Brain microvascular endothelial cell (primary cell): Measurements from ENCODE around the gene LTB.

Experiments
- DNase-seq: peaks from one replicate; pipeline ENCODE4 v3.0.0-alpha.2; 2020
- H3K27ac ChIP-seq: fragments of 250-450 bp; sonication (Bioruptor Pico); 2 replicates; pipeline ENCODE4 v1.5.1; 2020; ENCODE audit warnings: mild to moderate bottlenecking, moderate library complexity
- H3K27me3 ChIP-seq: fragments of 250-450 bp; sonication (Bioruptor Pico); replicated peaks from 2 replicates; pipeline ENCODE4 v1.5.1; 2020; ENCODE audit warnings: mild to moderate bottlenecking
- H3K36me3 ChIP-seq: fragments of 250-450 bp; sonication (Bioruptor Pico); replicated peaks from 2 replicates; pipeline ENCODE4 v1.5.1; 2020; ENCODE audit warnings: mild to moderate bottlenecking
- H3K4me3 ChIP-seq: 2 replicates; pipeline ENCODE4 v1.5.1; 2011; ENCODE audit warnings: low read depth, mild to moderate bottlenecking, control low read depth, low read length, moderate library complexity
- in situ Hi-C: cut with HindIII; loops from 2 replicates; pipeline ENCODE4 v1.10.0; 2017; ENCODE audit warnings: low sequenced_read_pairs, low pct_ligation_motif_present
- TF ChIP-seq, protein P1 (sequence below): IDR thresholded peaks from 2 replicates; pipeline ENCODE4 v1.5.1; 2011; ENCODE audit warnings: low read depth, mild to moderate bottlenecking, moderate library complexity, low read length, control low read depth, inconsistent platforms; ENCODE audit errors: missing control alignments

Gene LTB

DNA sequence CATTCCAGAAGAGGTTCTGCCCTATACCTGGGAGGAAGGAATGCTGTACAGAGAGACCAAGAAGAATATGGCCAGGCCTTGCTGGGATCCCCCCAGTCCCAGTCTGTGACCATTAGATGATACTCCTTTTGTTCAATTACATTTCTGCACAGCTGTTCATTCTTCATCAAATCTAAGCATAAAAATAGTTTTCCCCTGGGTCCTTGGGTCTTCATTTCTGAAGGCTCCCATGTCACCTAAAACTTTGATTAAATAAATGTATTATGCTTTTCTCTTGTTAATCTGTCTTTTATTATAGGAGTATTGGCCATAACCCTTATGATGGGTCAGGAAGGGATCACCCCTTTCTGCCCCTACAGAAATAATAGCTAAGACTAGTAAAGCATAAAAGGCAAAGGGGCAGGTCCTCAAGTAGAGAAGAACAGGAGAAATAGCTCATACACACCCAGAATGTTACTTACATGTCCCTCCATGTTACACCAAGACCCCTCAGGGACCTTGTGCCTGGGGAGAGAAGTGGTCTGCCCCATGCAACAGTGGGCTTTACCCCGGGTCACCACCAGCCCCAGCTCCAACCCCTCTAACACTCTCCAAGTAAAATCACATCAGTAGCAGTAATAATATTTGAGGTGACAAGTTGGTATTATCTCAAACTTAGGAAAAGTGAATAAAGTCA, 12.2 kb downstream of the LTB start:
- no peaks in the 10 kb centered on the region for H3K36me3 ChIP-seq
- TF ChIP-seq, protein P1, sequence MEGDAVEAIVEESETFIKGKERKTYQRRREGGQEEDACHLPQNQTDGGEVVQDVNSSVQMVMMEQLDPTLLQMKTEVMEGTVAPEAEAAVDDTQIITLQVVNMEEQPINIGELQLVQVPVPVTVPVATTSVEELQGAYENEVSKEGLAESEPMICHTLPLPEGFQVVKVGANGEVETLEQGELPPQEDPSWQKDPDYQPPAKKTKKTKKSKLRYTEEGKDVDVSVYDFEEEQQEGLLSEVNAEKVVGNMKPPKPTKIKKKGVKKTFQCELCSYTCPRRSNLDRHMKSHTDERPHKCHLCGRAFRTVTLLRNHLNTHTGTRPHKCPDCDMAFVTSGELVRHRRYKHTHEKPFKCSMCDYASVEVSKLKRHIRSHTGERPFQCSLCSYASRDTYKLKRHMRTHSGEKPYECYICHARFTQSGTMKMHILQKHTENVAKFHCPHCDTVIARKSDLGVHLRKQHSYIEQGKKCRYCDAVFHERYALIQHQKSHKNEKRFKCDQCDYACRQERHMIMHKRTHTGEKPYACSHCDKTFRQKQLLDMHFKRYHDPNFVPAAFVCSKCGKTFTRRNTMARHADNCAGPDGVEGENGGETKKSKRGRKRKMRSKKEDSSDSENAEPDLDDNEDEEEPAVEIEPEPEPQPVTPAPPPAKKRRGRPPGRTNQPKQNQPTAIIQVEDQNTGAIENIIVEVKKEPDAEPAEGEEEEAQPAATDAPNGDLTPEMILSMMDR, result no peak
- no peak overlapping the region for H3K27ac ChIP-seq
- H3K27me3 ChIP-seq, result no peaks in the 10 kb centered on the region
- in situ Hi-C loops, result no loop called here
- H3K4me3 ChIP-seq, result no peak overlapping the region
- DNase-seq, result no peak

DNA sequence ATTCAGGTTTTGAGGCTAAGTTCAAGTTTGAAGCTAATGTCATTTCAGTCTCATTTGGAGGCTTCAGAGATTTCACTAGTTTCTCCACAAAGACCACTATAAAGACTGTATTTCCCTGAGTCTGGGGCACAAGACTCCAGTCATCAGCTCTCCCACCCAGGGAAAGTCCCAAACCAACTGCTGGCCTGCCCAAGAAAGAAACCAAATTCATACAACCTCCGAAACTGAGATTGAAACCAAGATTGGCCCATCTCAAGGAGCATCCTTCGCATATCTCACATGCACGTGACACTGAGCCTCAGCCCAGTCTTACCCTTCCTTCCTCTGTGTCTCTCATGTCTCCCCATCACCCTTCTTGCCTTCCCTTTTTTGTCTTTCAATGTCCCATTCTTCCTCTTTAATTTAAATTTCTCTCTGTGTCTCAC, 13.7 kb downstream of the LTB start:
- no peak overlapping the region for H3K27ac ChIP-seq
- H3K36me3 ChIP-seq, result no peaks in the 10 kb centered on the region

DNA sequence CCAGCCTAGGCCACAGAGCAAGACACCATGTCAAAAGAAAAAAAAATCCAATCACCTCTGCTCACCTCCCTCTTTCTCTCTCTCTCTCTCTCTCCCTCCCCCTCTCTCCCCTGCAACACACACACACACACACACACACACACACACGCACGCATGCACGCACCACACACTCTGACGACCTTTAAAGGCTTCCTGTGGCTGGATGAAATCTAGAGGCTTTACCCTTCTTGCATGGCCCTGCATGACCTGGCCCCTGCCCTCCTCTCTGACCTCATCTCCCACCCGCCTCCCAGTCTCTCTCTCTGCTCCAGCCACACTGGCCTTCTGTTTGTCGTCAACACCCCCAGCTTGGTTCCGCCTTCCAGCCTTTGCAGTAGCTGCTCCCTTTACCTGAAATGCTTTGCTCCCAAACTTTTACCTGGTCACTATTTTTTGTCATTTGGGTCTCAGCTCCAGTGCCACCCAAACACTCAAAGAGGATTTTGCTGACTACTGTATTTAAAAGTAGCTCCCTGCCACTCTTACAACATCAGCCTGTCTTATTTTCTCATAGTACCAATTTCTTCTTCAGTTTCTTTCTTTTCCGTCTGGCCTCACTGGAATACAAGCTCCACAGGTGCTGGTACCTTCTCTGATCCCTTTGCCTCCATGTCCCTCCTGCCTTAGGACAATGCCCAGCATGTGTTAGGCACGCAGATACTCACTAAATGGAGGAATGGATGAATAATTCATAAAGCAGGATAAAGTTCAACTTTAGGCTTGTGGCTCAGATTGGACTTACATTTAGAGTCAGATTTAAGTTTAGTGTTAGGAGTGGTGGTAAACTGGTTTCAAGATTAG, 14.5 kb downstream of the LTB start:
- Histone ChIP-seq H3K36me3 (no peaks in the 10 kb centered on the region), H3K27ac (no peak overlapping the region)
- in situ Hi-C loops, result no loop called here

More for the DNA sequence above, 13.7 kb downstream of the LTB start:
- Histone ChIP-seq H3K27me3 (no peaks in the 10 kb centered on the region), H3K4me3 (no peak overlapping the region)
- TF ChIP-seq, protein P1, result no peak
- in situ Hi-C loops, result no loop called here
- DNase-seq, result no peak

DNA sequence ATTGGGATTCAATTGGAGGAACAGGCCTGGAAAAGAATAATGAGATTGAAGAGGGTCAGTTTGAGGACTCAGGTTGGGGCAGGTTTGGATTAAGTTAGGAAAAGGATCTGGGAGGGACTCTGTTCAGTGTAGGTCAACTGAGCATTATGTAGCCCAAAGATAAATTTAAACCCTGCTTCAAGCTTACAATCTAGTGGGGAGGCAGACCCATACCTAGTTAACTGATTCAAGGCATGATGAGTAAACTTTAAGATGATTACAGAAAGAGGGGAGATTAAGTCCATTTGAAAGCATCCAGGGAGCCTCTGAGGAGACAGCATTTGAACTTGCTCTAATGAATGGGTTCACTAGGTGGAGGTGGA, 21.5 kb downstream of the LTB start:
- no peak for DNase-seq
- Histone ChIP-seq H3K36me3 (peaks cover 17% of the 10 kb centered on the region), H3K27ac (peak overlapping the region; percentile 68), H3K27me3 (no peaks in the 10 kb centered on the region), H3K4me3 (no peak overlapping the region)
- TF ChIP-seq, protein P1, result no peak
- in situ Hi-C loops, result no loop called here

More for the DNA sequence above, 14.5 kb downstream of the LTB start:
- no peak for DNase-seq
- no peak overlapping the region for H3K4me3 ChIP-seq
- no peaks in the 10 kb centered on the region for H3K27me3 ChIP-seq
- TF ChIP-seq, protein P1, result no peak

DNA sequence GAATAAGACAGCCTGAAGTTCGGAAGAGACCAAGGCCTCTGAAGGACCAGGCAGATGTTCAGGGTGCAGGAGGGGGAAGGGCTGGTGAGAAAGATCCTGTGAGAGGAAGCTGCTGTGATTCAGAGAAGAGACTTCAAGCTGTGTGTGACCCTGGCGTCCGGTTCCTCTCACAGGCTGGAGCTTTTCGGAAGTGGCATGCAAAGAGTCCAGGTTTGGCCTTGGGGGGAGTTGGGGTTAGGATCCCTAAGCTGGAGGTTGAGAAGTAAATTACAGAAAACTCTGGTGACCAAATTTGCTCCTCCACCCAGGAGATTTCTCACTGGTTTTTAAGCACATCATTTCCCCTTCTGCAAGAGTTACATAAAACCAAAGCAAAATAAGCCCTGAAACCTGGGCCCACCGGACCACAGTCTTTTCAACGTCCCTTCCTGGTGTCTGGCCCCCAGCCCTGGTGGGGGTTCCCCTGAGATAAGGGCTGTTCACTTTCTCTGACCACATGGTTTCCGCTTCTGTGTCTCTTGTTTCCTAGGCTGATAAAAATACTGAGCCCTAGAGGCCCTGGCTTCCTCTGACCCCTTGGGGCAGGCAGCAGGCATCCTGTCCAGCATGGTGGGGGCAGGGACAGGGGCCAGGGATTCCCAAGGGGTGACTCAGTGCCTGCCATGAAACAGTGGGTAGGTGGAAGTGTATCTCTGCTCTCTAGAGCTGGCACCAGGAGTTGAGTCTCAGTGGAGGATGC, 22.1 kb downstream of the LTB start:
- Histone ChIP-seq H3K27me3 (no peaks in the 10 kb centered on the region), H3K36me3 (peaks cover 17% of the 10 kb centered on the region), H3K4me3 (no peak overlapping the region), H3K27ac (peak overlapping the region; percentile 68)
- in situ Hi-C loops, result no loop called here
- peak; percentile 51 for DNase-seq
- TF ChIP-seq, protein P1, result no peak
